ENCODE results near the gene KDM8.

KDM8 gene

DNA sequence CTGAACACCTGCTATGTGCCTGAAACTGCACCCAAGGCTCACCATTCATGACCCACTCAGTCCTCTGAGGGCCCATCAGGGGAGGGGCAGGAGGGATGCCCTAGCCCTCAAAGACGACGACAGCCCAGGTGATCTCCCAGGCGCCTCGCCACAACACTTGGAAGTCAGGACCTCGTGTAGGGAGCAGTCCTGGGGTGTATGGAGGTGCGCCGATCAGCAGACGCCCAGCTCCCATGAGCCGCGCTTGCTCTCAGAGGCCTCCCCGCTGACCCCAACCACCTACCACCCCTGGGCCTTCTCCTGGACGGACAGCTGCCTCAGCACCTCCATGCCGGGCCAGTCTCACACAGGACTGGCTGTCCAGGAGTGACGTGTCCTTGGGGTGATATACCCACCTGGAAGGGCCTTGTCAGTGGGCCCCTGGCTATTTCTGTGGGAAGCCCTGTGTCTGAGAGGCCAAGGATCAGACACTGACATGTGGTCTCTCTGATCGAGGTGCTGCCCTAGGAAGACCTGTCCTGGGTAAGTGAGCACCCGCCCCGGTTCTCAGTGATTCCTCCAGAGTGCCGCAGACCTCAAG lies 26.7 kb downstream of the KDM8 start:
- TF ChIP-seq, protein P1, sequence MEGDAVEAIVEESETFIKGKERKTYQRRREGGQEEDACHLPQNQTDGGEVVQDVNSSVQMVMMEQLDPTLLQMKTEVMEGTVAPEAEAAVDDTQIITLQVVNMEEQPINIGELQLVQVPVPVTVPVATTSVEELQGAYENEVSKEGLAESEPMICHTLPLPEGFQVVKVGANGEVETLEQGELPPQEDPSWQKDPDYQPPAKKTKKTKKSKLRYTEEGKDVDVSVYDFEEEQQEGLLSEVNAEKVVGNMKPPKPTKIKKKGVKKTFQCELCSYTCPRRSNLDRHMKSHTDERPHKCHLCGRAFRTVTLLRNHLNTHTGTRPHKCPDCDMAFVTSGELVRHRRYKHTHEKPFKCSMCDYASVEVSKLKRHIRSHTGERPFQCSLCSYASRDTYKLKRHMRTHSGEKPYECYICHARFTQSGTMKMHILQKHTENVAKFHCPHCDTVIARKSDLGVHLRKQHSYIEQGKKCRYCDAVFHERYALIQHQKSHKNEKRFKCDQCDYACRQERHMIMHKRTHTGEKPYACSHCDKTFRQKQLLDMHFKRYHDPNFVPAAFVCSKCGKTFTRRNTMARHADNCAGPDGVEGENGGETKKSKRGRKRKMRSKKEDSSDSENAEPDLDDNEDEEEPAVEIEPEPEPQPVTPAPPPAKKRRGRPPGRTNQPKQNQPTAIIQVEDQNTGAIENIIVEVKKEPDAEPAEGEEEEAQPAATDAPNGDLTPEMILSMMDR (IDR thresholded peaks at IDR 0.05; ENCODE audit: insufficient read depth, low read depth, low read length, missing control alignments), result no peak
- H3K4me3 ChIP-seq (ENCODE audit: low read length), result no peak overlapping the region
- DNase-seq (ENCODE audit: low read depth), result no peak

DNA sequence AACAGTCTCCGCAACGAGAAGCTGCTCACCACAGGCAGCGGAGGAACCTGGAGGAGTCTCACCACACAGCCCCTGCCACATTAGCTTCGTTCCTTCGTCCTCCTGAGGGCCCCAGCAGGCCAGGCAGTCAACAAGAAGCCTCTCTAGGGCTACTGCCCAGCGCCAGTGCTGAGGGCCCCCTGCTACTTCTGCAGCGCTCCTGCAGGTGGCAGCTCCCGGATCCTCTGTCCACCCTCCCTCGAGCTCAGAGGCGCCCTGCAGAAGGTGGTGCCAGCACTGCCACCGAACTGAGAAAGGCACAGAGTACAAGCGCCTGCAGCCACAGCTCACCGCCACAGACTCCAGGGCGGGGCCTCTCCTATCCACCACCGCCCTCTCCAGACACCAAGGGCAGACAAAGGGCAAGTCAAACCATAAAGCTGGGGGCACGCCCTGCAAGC lies 27.3 kb downstream of the KDM8 start:
- H3K4me3 ChIP-seq (ENCODE audit: low read length), result no peak overlapping the region
- no peak for DNase-seq (ENCODE audit: low read depth)
- TF ChIP-seq, protein P1 (IDR thresholded peaks at IDR 0.05; ENCODE audit: insufficient read depth, low read depth, low read length, missing control alignments), result no peak

DNA sequence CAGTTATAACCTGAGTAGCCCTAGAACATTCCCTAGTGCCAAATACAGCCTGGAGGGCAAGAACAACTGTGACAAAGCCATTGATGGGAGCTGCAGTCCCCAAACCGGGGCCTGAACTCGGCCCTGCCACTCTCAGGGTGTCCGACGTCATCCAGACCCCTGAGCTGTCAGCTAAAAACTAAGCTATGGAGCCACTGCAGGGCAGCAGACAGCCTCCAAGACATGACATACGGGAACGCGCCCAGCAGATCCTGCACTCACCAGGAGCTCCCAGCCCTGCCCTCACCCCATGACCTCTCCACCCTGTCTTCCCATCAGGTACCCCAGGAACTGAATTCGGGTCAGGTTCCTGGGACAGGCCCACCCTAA lies 28.4 kb downstream of the KDM8 start:
- no peak for DNase-seq (ENCODE audit: low read depth)
- TF ChIP-seq, protein P1 (IDR thresholded peaks at IDR 0.05; ENCODE audit: insufficient read depth, low read depth, low read length, missing control alignments), result no peak
- no peak overlapping the region for H3K4me3 ChIP-seq (ENCODE audit: low read length)

DNA sequence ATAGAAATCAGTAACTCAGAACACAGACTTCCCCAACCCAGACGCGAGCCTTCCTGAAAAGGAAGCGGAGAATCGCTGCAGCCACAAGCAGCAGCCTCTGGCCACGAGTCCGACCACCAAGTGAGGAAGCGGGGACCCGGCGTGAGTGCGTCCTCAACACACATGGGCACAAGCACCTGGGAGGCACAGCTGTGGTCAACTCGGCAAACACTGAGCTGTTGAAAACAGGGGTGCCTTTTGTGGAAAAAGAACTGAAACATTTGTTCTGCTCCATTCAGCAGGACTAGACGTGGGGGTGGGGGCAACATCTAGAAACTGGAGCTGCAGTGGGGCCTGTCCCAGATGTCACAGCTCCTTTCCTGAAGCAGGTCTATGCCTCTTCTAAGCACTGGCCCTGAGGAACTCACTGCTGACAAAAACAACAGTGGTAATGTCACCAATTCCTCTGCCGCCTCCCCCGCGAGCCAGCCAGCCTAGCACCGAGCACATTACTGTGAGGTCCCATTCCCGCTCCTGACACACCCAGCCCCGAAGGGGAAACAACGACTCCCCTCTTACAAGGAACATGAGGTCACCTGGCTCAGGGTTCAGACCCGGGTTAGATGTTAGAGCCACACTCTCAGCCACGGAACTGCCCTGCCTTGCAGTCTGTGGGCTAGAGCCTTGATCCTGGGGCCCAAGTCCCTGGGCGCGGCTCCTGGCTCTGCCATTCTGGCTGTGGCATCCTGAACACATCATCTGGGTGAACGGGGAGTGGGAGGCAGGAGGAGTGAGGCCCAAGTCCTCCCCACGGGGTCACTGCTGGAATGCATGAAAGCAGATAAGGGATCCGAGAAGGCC lies 29.0 kb downstream of the KDM8 start:
- no peak for DNase-seq (ENCODE audit: low read depth)
- TF ChIP-seq, protein P1 (IDR thresholded peaks at IDR 0.05; ENCODE audit: insufficient read depth, low read depth, low read length, missing control alignments), result no peak
- H3K4me3 ChIP-seq (ENCODE audit: low read length), result no peak overlapping the region

DNA sequence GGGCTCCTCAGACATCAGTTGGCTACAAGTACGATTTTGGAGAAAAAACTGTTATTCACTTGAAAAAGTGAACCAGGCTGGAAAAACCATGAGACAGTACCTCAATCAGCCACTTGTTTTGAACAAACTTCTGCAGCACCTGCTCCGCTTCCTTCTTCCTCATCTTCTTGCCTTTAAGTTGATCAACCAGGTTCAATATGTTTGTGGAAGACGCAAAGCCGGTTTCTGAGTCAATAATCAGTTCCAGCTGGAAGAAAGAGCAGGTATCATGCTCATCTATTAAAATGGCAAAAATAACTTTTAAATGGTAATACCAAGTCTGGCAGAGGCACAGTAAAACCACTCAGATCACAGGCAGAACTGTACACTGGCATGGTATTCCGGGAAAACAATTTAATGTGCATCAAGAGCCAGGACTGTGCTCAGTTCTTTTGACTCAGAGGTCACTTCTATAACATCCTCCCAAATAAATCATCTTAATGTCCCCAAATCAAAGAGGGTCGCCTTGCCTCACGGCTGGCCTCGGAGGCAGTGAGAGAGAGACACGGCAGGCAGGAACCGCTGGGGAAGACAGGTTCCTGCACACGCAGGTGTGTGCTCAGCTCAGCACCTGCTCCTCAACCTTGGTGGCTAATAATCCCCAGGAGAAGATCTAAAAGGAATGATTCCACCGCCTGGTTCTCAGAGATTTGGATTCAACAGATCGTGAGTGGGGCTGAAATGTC lies 29.7 kb downstream of the KDM8 start:
- TF ChIP-seq, protein P1 (IDR thresholded peaks at IDR 0.05; ENCODE audit: insufficient read depth, low read depth, low read length, missing control alignments), result no peak
- no peak overlapping the region for H3K4me3 ChIP-seq (ENCODE audit: low read length)
- no peak for DNase-seq (ENCODE audit: low read depth)

DNA sequence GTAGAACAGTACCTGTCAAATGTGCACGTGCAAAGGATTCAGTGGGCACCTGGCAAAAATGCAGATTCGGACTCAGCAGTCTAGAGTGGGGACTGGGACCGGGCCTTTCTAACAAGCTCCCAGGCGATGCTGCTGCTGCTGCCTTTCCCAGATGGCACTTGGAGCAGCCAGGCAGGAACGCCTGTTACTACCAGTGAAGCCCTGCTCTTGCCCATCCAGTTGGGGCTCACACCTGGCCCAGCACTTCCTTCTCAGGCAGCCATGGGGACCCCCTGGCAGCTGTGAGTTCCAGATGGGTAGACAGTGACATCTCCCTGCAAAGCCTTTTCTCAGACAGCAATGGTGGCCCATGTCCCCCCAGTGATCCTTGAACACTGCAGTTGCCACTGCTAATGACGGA lies 30.4 kb downstream of the KDM8 start:
- H3K4me3 ChIP-seq (ENCODE audit: low read length), result no peak overlapping the region
- TF ChIP-seq, protein P1 (IDR thresholded peaks at IDR 0.05; ENCODE audit: insufficient read depth, low read depth, low read length, missing control alignments), result no peak
- no peak for DNase-seq (ENCODE audit: low read depth)
